Measurements from ENCODE around the gene DYNC2LI1. TPM values are rescaled to one million over a fixed set of nuclear protein-coding genes. Genes with fewer than 3 reads are reported as not detected.

Gene DYNC2LI1
- total RNA-seq, 2 donors from 2014 or later = 10.9 to 16.4 TPM

DNA sequence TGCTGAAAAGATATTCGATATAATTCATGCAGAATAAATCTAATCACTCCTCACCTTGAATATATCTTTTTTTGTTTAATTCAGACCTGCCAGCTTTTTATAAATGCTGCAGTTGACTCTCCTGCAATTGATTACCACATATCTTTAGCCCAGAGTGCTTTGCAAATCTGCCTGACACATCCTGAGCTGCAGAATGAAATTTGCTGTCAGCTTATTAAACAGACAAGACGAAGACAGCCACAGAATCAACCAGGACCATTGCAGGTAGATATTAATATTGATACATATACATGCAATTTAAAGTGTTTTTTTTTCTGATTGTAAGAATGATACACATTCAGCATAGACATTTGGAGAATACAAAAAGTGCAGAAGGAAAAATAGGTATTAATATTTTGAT is 35.6 kb upstream of the DYNC2LI1 start:
- H3K27ac ChIP-seq = no peak overlapping the region
- no peak overlapping the region for H3K4me3 ChIP-seq
- H3K27me3 ChIP-seq = no peaks in the 10 kb centered on the region
- no peaks in the 10 kb centered on the region for H3K4me1 ChIP-seq
- no peaks in the 10 kb centered on the region for H3K9me3 ChIP-seq
- no peaks in the 10 kb centered on the region for H3K36me3 ChIP-seq
- DNase-seq (ENCODE audit: low spot score) = no peak
- TF ChIP-seq, protein P1, sequence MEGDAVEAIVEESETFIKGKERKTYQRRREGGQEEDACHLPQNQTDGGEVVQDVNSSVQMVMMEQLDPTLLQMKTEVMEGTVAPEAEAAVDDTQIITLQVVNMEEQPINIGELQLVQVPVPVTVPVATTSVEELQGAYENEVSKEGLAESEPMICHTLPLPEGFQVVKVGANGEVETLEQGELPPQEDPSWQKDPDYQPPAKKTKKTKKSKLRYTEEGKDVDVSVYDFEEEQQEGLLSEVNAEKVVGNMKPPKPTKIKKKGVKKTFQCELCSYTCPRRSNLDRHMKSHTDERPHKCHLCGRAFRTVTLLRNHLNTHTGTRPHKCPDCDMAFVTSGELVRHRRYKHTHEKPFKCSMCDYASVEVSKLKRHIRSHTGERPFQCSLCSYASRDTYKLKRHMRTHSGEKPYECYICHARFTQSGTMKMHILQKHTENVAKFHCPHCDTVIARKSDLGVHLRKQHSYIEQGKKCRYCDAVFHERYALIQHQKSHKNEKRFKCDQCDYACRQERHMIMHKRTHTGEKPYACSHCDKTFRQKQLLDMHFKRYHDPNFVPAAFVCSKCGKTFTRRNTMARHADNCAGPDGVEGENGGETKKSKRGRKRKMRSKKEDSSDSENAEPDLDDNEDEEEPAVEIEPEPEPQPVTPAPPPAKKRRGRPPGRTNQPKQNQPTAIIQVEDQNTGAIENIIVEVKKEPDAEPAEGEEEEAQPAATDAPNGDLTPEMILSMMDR (IDR thresholded peaks at IDR 0.05) = no peak

DNA sequence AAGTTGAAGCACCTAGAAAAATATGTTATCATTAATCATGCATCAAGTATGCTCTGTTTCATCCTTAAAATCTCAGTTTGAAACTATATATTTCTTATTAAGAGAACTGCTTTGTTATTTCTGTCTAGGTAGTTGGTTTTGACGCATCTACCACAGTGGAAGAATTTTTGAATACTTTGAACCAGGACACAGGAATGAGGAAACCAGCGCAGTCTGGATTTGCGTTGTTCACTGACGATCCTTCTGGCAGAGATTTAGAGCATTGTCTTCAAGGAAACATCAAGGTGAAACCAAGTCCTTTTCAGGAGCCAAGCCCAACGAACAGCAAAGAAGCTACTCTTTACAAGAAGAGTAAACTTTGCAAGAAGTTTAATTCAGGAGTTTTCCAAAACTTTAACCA is 30.1 kb upstream of the DYNC2LI1 start:
- DNase-seq (ENCODE audit: low spot score) = no peak
- H3K4me3 ChIP-seq = no peak overlapping the region
- H3K36me3 ChIP-seq = no peaks in the 10 kb centered on the region
- H3K27ac ChIP-seq = no peak overlapping the region
- no peaks in the 10 kb centered on the region for H3K9me3 ChIP-seq
- no peaks in the 10 kb centered on the region for H3K27me3 ChIP-seq
- TF ChIP-seq, protein P1 (IDR thresholded peaks at IDR 0.05) = no peak
- H3K4me1 ChIP-seq = peaks cover 0 to 6% of the 10 kb centered on the region in 2 donors

DNA sequence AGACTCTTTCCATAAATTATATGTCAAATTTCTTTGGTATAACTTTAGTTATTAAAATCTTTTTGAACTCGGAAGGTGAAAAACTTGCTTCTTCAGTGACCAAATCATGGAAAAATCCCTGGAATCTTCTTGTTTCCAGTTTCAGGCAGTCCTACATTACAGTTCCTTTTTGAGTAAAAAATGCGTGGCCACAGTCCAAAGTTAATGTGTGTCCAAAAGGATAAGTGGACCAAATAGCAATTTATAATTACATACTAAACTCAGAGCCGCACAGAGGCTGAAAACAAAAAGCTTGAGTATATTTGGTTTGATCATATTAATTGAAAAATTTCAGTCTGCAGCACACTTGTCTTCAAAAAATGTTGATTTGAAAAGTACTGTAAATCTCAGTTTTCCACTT is 28.4 kb upstream of the DYNC2LI1 start:
- TF ChIP-seq, protein P1 (IDR thresholded peaks at IDR 0.05) = no peak
- Histone ChIP-seq H3K4me1 (peaks cover 0 to 15% of the 10 kb centered on the region in 2 donors), H3K27me3 (no peaks in the 10 kb centered on the region), H3K9me3 (no peaks in the 10 kb centered on the region), H3K27ac (no peak overlapping the region), H3K36me3 (no peaks in the 10 kb centered on the region), H3K4me3 (no peak overlapping the region)
- no peak for DNase-seq (ENCODE audit: low spot score)

DNA sequence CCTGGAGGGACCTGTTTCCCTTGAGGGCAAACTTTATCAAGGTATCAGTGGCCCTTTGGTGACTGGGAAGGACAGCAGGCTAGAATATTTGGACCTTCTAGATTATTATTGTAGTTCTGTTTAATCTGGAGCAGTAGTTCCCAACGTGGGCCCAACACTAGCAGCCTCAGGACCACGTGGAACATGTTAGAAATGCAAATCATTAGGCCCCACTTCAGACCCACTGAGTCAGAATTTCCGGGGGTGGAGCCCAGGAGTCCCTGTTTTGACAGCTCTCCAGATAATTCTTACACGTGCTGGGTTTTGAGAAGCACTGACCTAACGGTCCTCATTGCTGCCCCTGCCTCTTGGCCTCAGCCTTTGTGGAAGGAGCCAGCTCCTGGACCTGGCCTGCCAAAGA is 25.5 kb upstream of the DYNC2LI1 start:
- no peak for DNase-seq (ENCODE audit: low spot score)
- Histone ChIP-seq H3K9me3 (no peaks in the 10 kb centered on the region), H3K27ac (no peak overlapping the region), H3K27me3 (no peaks in the 10 kb centered on the region), H3K4me1 (peaks cover 0 to 15% of the 10 kb centered on the region in 2 donors), H3K4me3 (no peak overlapping the region), H3K36me3 (no peaks in the 10 kb centered on the region)
- TF ChIP-seq, protein P1 (IDR thresholded peaks at IDR 0.05) = no peak

DNA sequence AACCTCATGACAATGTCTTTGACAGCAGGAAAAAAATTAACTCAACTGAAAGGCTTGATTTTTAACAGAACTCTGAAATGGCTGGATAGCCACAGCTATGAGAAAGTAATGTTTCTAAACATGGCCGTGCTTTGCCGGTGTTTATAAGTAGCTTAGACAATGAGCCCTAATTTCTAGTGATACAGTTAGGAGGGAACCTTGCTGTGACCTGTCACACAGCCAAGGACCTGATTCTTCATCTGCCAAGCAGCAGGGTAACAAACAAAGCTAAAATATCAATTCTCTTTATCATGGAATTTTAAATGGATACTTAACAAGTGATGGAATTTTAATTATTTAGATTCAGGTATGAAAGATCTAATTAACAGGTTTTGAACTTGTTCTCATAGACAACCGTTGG is 24.3 kb upstream of the DYNC2LI1 start:
- Histone ChIP-seq H3K4me1 (peaks cover 0 to 15% of the 10 kb centered on the region in 2 donors), H3K27me3 (no peaks in the 10 kb centered on the region), H3K9me3 (no peaks in the 10 kb centered on the region), H3K27ac (peak overlapping the region; percentile 4 to 57), H3K36me3 (no peaks in the 10 kb centered on the region), H3K4me3 (no peak overlapping the region)
- DNase-seq (ENCODE audit: low spot score) = no peak
- TF ChIP-seq, protein P1 (IDR thresholded peaks at IDR 0.05) = no peak

DNA sequence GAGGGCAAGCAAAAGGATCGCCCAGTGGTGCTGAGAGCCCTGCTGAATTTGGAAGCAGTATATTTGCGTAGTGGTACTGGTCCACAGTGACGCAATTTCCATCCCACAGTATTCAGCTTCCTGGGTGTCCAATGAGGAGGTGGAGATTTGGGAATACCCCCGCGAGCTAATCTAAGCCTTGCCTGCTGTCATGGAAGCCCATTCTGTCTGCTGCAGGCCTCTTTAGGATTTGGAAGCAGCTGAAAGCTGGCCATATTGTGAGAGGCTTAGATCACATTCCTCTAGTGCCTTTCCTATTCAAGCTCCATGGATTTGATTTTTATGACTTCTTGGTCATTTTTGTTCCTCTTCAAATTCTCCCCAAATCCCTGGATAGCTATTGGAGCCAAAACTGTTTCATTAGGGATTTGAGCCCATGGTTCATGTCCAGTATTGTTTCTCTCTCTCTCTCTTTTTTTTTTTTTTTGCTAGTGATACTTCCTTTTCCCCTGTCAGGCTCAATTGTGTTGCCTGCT is 22.3 kb upstream of the DYNC2LI1 start:
- peak overlapping the region in 1 of 2 donors; percentile 0 for H3K27ac ChIP-seq
- TF ChIP-seq, protein P1 (IDR thresholded peaks at IDR 0.05) = no peak
- no peaks in the 10 kb centered on the region for H3K27me3 ChIP-seq
- peaks cover 0 to 12% of the 10 kb centered on the region in 2 donors for H3K4me1 ChIP-seq
- no peaks in the 10 kb centered on the region for H3K36me3 ChIP-seq
- no peak for DNase-seq (ENCODE audit: low spot score)
- no peak overlapping the region for H3K4me3 ChIP-seq
- H3K9me3 ChIP-seq = no peaks in the 10 kb centered on the region

Data from right atrium auricular region (tissue), 2 donors.